ENCODE data around the gene INTS3.
"Not testable (repeated sequence)": the region's sequence is repeated elsewhere in the genome, so short reads cannot be mapped to it uniquely, and the experiment has no call there.

Gene INTS3

GRCh38 chr1:153711026-153711425 is 16.8 kb upstream of the INTS3 start:
- no peak for DNase-seq (ENCODE audit: low read depth)
- no peak overlapping the region for H3K4me3 ChIP-seq (ENCODE audit: low read depth, low read length)
- no peak for TF ChIP-seq CTCF (IDR thresholded peaks at IDR 0.05; ENCODE audit: low read depth, low read length, missing control alignments)

- DNase-seq (ENCODE audit: low read depth); H3K4me3 ChIP-seq (ENCODE audit: low read depth, low read length): not testable (repeated sequence)
Measured at GRCh38 chr1:153716211-153716610, 11.6 kb upstream of the INTS3 start.

GRCh38 chr1:153717330-153717729 is 10.5 kb upstream of the INTS3 start:
- no peak for DNase-seq (ENCODE audit: low read depth)
- no peak overlapping the region for H3K4me3 ChIP-seq (ENCODE audit: low read depth, low read length)
- TF ChIP-seq CTCF (IDR thresholded peaks at IDR 0.05; ENCODE audit: low read depth, low read length, missing control alignments), result no peak

- no peak overlapping the region for H3K4me3 ChIP-seq (ENCODE audit: low read depth, low read length)
- no peak for DNase-seq (ENCODE audit: low read depth)
- no peak for TF ChIP-seq CTCF (IDR thresholded peaks at IDR 0.05; ENCODE audit: low read depth, low read length, missing control alignments)
Measured at GRCh38 chr1:153723687-153724086, 4.2 kb upstream of the INTS3 start.

- H3K4me3 ChIP-seq (ENCODE audit: low read depth, low read length); DNase-seq (ENCODE audit: low read depth): not testable (repeated sequence)
Measured at GRCh38 chr1:153724634-153725033, 3.2 kb upstream of the INTS3 start.

- no peak for DNase-seq (ENCODE audit: low read depth)
- no peak for TF ChIP-seq CTCF (IDR thresholded peaks at IDR 0.05; ENCODE audit: low read depth, low read length, missing control alignments)
- H3K4me3 ChIP-seq (ENCODE audit: low read depth, low read length), result peak overlapping the region; percentile 65
Measured at GRCh38 chr1:153728305-153729066, 636 bp downstream of the INTS3 start.

- no peak for TF ChIP-seq CTCF (IDR thresholded peaks at IDR 0.05; ENCODE audit: low read depth, low read length, missing control alignments)
- DNase-seq (ENCODE audit: low read depth), result no peak
- peak overlapping the region; percentile 10; the same call in 1 of the 2 replicates for H3K4me3 ChIP-seq (ENCODE audit: low read depth, low read length)
Measured at GRCh38 chr1:153730468-153730988, 2.7 kb downstream of the INTS3 start.

- no peak for TF ChIP-seq CTCF (IDR thresholded peaks at IDR 0.05; ENCODE audit: low read depth, low read length, missing control alignments)
- DNase-seq (ENCODE audit: low read depth), result no peak
- H3K4me3 ChIP-seq (ENCODE audit: low read depth, low read length), result no peak overlapping the region
Measured at GRCh38 chr1:153733970-153734369, 6.1 kb downstream of the INTS3 start.
